ENCODE data around the gene NF2.
"Not testable (repeated sequence)": the region's sequence is repeated elsewhere in the genome, so short reads cannot be mapped to it uniquely, and the experiment has no call there.

NF2 gene

GRCh38 chr22:29603358-29604075 is at the start of gene NF2:
Gene NF2 (plus strand): TSS chr22:29603633. CDS start chr22:29603999, 366 bp downstream.
- peak; percentile 97 for DNase-seq (ENCODE audit: low read depth)

- no peak for DNase-seq (ENCODE audit: low read depth)
Measured at GRCh38 chr22:29555065-29555644, 48.3 kb upstream of the NF2 start.

- DNase-seq (ENCODE audit: low read depth): no peak
Measured at GRCh38 chr22:29559030-29559429, 44.4 kb upstream of the NF2 start.

- DNase-seq (ENCODE audit: low read depth): no peak
Measured at GRCh38 chr22:29559853-29560252, 43.6 kb upstream of the NF2 start.

GRCh38 chr22:29563652-29564460 is 39.6 kb upstream of the NF2 start:
- no peak for DNase-seq (ENCODE audit: low read depth)

- not testable (repeated sequence) for DNase-seq (ENCODE audit: low read depth)
Measured at GRCh38 chr22:29566513-29566912, 36.9 kb upstream of the NF2 start.

GRCh38 chr22:29567338-29567737 is 36.1 kb upstream of the NF2 start:
- DNase-seq (ENCODE audit: low read depth): no peak

- DNase-seq (ENCODE audit: low read depth): no peak
Measured at GRCh38 chr22:29569011-29569678, 34.3 kb upstream of the NF2 start.

- DNase-seq (ENCODE audit: low read depth): no peak
Measured at GRCh38 chr22:29570456-29570855, 33.0 kb upstream of the NF2 start.

- DNase-seq (ENCODE audit: low read depth): no peak
Measured at GRCh38 chr22:29570912-29571549, 32.4 kb upstream of the NF2 start.

- DNase-seq (ENCODE audit: low read depth): no peak
Measured at GRCh38 chr22:29574762-29575450, 28.5 kb upstream of the NF2 start.

GRCh38 chr22:29578462-29579200 is 24.8 kb upstream of the NF2 start:
- no peak for DNase-seq (ENCODE audit: low read depth)

- DNase-seq (ENCODE audit: low read depth): no peak
Measured at GRCh38 chr22:29580200-29580810, 23.1 kb upstream of the NF2 start.

- DNase-seq (ENCODE audit: low read depth): no peak
Measured at GRCh38 chr22:29581799-29582198, 21.6 kb upstream of the NF2 start.

GRCh38 chr22:29584975-29585374 is 18.5 kb upstream of the NF2 start:
- no peak for DNase-seq (ENCODE audit: low read depth)

GRCh38 chr22:29586193-29586705 is 17.2 kb upstream of the NF2 start:
- not testable (repeated sequence) for DNase-seq (ENCODE audit: low read depth)

- DNase-seq (ENCODE audit: low read depth): no peak
Measured at GRCh38 chr22:29587938-29588699, 15.3 kb upstream of the NF2 start.

- no peak for DNase-seq (ENCODE audit: low read depth)
Measured at GRCh38 chr22:29593923-29594322, 9.5 kb upstream of the NF2 start.

GRCh38 chr22:29594447-29594846 is 9.0 kb upstream of the NF2 start:
- DNase-seq (ENCODE audit: low read depth): not testable (repeated sequence)

All from activated T-cell treated with anti-CD3 and anti-CD28 coated beads for 24 hours (primary cell).